ENCODE data around the gene OSBPL10. TPM values are rescaled to one million over a fixed set of nuclear protein-coding genes. Genes with fewer than 3 reads are reported as not detected.

The OSBPL10 gene
- total and polyA plus RNA-seq, 7 donors = 2.3 to 77.7 (median 8.5) TPM

DNA sequence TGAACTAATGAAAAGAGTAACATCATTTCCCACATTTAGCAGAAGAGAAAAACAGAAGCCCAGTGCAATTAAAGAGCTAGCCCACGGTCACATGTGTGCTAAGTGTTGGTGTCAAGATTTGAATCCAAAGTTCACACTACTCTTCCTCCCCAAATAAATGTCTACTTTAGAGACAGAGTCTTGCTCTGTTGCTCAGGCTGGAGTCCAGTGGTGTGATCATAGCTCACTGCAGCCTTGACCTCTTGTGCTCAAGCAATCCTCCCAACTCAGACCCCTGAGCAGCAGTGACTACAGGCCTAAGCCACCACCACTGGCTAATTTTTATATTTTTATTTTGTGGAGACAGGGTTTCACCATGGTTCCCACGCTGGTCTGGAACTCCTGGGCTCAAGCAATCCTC is 4.8 kb downstream of the OSBPL10 start:
- TF ChIP-seq EP300 (IDR thresholded peaks at IDR 0.05) (no peak), POLR2AphosphoS5 (IDR thresholded peaks at IDR 0.05) (no peak)
- Histone ChIP-seq H3K4me1 (peaks cover 0 to 26% (median 17%) of the 10 kb centered on the region in 4 donors), H3K36me3 (no peaks in the 10 kb centered on the region), H3K9me3 (no peaks in the 10 kb centered on the region), H3K27ac (no peak overlapping the region), H3K4me3 (no peak overlapping the region), H3K27me3 (no peaks in the 10 kb centered on the region)
- intact Hi-C loops (cut with DNase I) = loop anchor here (5.0 kb wide), 1 partner anchor 429 kb away; no protein-coding TSS in a partner anchor
- 77 to 89% methylated on average over 2 of the region's 2 CpGs for WGBS, 2 donors
- no peak for DNase-seq

DNA sequence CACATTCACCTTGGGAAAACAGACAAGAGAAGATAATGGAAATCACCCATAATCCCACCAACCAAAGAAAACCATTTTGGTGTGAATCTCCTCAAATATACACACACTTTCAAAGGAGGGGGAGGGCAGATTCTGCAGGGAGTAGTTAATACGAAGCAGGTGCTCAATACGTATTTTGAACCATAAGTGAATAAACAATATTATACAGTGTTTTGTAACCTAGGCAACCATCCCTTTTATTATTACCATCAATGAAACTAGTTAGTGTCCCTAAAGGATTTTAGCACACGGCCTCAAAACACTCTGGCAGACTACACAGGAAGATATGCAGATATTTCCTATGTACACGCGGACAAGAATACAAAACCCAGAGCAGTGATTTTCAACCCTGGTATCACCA is 6.1 kb downstream of the OSBPL10 start:
- no peaks in the 10 kb centered on the region for H3K27me3 ChIP-seq
- no peak overlapping the region for H3K27ac ChIP-seq
- no peaks in the 10 kb centered on the region for H3K9me3 ChIP-seq
- intact Hi-C loops (cut with DNase I) = loop anchor here (5.0 kb wide), 1 partner anchor 428 kb away; no protein-coding TSS in a partner anchor
- no peak for DNase-seq
- no peak overlapping the region for H3K4me3 ChIP-seq
- no peaks in the 10 kb centered on the region for H3K36me3 ChIP-seq
- WGBS, 2 donors = 49 to 73% methylated on average over 5 of the region's 5 CpGs
- TF ChIP-seq POLR2A (IDR thresholded peaks at IDR 0.05) = no peak
- TF ChIP-seq, protein P1, sequence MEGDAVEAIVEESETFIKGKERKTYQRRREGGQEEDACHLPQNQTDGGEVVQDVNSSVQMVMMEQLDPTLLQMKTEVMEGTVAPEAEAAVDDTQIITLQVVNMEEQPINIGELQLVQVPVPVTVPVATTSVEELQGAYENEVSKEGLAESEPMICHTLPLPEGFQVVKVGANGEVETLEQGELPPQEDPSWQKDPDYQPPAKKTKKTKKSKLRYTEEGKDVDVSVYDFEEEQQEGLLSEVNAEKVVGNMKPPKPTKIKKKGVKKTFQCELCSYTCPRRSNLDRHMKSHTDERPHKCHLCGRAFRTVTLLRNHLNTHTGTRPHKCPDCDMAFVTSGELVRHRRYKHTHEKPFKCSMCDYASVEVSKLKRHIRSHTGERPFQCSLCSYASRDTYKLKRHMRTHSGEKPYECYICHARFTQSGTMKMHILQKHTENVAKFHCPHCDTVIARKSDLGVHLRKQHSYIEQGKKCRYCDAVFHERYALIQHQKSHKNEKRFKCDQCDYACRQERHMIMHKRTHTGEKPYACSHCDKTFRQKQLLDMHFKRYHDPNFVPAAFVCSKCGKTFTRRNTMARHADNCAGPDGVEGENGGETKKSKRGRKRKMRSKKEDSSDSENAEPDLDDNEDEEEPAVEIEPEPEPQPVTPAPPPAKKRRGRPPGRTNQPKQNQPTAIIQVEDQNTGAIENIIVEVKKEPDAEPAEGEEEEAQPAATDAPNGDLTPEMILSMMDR (IDR thresholded peaks at IDR 0.05) = no peak
- no peak for TF ChIP-seq EP300 (IDR thresholded peaks at IDR 0.05)
- TF ChIP-seq POLR2AphosphoS5 (IDR thresholded peaks at IDR 0.05) = no peak
- peaks cover 0 to 19% (median 10%) of the 10 kb centered on the region in 4 donors for H3K4me1 ChIP-seq

DNA sequence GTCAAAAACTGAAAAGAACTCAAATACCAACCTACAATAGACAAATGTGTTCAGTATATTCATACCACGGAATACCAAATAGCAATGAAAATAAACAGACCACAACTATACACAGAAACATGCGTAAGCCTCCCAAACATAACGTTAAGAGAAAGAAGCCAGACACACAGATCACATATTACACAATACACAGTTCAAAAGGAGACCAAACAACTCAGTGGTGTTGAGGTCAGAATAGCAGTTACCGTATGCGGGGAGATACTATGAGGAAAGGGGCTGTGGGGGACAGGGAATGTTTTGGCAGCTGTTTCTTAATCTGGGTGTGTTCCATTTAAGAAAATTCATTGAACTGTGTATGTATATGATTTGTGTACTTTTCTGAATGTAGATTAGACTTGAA is 6.6 kb downstream of the OSBPL10 start:
- Histone ChIP-seq H3K27ac (no peak overlapping the region), H3K9me3 (no peaks in the 10 kb centered on the region), H3K4me1 (peaks cover 0 to 15% (median 7%) of the 10 kb centered on the region in 4 donors), H3K36me3 (no peaks in the 10 kb centered on the region), H3K4me3 (no peak overlapping the region), H3K27me3 (no peaks in the 10 kb centered on the region)
- 53 to 71% methylated on average over 5 of the region's 5 CpGs for WGBS, 2 donors
- intact Hi-C loops (cut with DNase I) = no loop called here
- DNase-seq = no peak
- TF ChIP-seq EP300 (IDR thresholded peaks at IDR 0.05) = peak in 1 of 4 donors; percentile 56
- TF ChIP-seq, protein P1 (IDR thresholded peaks at IDR 0.05) = no peak
- no peak for TF ChIP-seq POLR2A (IDR thresholded peaks at IDR 0.05)
- peak; percentile 49 to 73 (median 59) for TF ChIP-seq POLR2AphosphoS5 (IDR thresholded peaks at IDR 0.05)

DNA sequence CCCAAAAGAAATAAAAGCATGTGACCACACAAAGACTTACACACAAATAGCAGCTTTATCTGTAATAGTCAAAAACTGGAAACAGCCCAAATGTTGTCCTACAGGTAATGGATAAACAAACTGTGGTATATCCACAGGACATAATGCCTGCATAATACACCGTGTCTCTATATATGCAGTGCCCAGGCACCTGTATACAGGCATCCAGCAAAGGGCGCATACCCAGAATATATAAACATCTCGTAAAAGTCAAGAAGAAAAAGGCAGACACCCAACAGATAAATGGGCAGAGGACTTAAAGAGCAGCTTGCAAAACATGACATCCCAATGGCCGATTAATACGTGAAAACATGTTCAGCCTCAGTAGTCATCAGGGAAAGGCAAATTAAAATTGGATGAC is 7.2 kb downstream of the OSBPL10 start:
- TF ChIP-seq EP300 (IDR thresholded peaks at IDR 0.05) (no peak), POLR2AphosphoS5 (IDR thresholded peaks at IDR 0.05) (no peak), POLR2A (IDR thresholded peaks at IDR 0.05) (no peak)
- TF ChIP-seq, protein P1 (IDR thresholded peaks at IDR 0.05) = no peak
- Histone ChIP-seq H3K4me1 (peaks cover 0 to 17% (median 6%) of the 10 kb centered on the region in 4 donors), H3K27ac (no peak overlapping the region), H3K4me3 (no peak overlapping the region), H3K9me3 (no peaks in the 10 kb centered on the region), H3K36me3 (no peaks in the 10 kb centered on the region), H3K27me3 (no peaks in the 10 kb centered on the region)
- WGBS, 2 donors = 91 to 94% methylated on average over 5 of the region's 5 CpGs
- no peak for DNase-seq
- intact Hi-C loops (cut with DNase I) = no loop called here

DNA sequence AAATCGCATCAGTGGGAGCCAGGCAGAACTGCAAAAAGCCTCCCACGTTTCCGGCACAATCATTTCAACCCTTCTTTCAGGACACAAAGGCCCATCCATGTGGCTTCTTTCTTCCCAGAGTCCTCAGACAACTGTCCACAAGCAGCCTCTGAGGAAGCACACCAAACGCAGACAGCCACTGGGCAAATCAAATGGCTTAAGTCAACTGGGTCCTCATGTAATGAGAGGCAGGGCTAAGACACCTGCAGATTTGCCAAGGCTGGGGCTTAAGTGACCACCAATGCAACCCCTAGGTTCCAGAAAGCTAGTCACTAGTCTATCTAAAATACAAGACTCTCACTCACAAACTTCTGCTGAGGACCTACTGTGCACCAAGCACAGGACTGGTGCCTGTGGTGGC is 8.0 kb downstream of the OSBPL10 start:
- no peaks in the 10 kb centered on the region for H3K9me3 ChIP-seq
- WGBS, 2 donors = 80 to 83% methylated on average over 4 of the region's 4 CpGs
- no peaks in the 10 kb centered on the region for H3K27me3 ChIP-seq
- H3K4me3 ChIP-seq = no peak overlapping the region
- no peak for DNase-seq
- H3K27ac ChIP-seq = peak overlapping the region in 1 of 4 donors; percentile 12
- no peak for TF ChIP-seq EP300 (IDR thresholded peaks at IDR 0.05)
- TF ChIP-seq POLR2AphosphoS5 (IDR thresholded peaks at IDR 0.05) = no peak
- TF ChIP-seq, protein P1 (IDR thresholded peaks at IDR 0.05) = no peak
- TF ChIP-seq POLR2A (IDR thresholded peaks at IDR 0.05) = no peak
- intact Hi-C loops (cut with DNase I) = no loop called here
- H3K4me1 ChIP-seq = peaks cover 0 to 24% (median 10%) of the 10 kb centered on the region in 4 donors
- H3K36me3 ChIP-seq = no peaks in the 10 kb centered on the region
